WI38 (cell line): Measurements from ENCODE around the gene ADIPOR1.
A peak's percentile ranks its signal among the peaks of the same experiment; 100 is the strongest.
"Not testable (repeated sequence)": the region's sequence is repeated elsewhere in the genome, so short reads cannot be mapped to it uniquely, and the experiment has no call there.

Experiments used
- H3K4me3 ChIP-seq: 2 replicates; pipeline ENCODE4 v1.5.1; 2011; ENCODE audit warnings: low read depth, mild to moderate bottlenecking, control low read depth, low read length
- CTCF ChIP-seq: IDR thresholded peaks from 2 replicates; pipeline ENCODE4 v1.5.1; 2012; ENCODE audit warnings: low read depth, mild to moderate bottlenecking, control low read depth, low read length

ADIPOR1 gene

DNA sequence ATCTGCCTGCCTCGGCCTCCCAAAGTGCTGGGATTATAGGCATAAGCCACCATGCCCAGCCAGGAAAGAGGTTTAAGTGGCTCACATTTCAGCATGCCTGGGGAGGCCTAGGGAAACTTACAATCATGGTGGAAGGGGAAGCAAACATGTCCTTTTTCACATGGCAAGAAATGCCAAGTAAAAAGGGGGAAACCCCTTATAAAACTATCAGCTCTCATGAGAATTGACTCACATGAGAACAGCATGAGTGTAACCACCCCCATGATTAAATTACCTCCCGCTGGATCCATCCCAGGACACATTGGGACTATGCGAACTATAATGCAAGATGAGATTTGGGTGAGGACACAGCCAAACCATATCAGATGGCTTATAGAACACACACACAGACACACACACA is 22.3 kb downstream of the ADIPOR1 start:
- TF ChIP-seq CTCF: no peak
- H3K4me3 ChIP-seq: no peak overlapping the region

DNA sequence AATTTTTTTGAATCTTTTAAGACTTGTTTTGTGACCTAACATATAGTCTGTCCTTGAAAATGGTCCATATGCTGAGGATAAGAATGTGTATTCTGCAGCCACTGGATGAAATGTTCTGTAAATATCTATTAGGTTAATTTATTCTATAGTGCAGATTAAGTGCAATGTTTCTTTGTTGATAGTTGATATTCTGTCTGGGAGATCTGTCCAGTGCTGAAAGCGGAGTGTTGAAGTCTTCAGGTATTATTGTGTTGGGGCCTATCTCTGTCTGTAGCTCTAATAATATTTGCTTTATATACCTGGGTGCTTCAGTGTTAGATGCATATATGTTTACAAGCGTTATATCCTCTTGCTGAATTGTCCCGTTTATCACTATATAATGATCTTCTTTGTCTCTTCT is 23.4 kb downstream of the ADIPOR1 start:
- no peak for TF ChIP-seq CTCF
- no peak overlapping the region for H3K4me3 ChIP-seq

DNA sequence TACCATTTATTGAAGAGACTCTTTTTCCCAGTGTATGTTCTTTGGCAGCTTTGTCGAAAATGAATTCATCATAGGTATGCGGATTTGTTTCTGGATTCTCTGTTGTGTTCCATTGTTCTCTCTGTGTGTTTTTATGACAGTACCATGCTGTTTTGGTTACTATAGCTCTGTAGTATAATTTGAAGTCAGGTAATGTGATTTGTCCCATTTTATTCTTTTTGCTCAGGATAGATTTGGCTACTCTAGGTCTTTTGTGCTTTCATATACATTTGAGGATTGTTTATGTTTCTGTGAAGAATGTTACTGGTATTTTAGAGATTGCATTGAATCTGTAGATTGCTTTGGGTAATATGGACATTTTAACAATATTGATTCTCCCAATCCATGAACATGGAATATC is 25.6 kb downstream of the ADIPOR1 start:
- TF ChIP-seq CTCF: no peak
- no peak overlapping the region for H3K4me3 ChIP-seq

GRCh38 chr1:202926581-202927491 is 31.3 kb downstream of the ADIPOR1 start, which contains the start of gene KLHL12:
Gene KLHL12 (minus strand): TSS chr1:202927234. CDS start chr1:202925162, 2,072 bp downstream.
- peak within 1 kb of the TSS; percentile 84 for H3K4me3 ChIP-seq
- peak; percentile 44; the same call in 1 of the 2 replicates for TF ChIP-seq CTCF

DNA sequence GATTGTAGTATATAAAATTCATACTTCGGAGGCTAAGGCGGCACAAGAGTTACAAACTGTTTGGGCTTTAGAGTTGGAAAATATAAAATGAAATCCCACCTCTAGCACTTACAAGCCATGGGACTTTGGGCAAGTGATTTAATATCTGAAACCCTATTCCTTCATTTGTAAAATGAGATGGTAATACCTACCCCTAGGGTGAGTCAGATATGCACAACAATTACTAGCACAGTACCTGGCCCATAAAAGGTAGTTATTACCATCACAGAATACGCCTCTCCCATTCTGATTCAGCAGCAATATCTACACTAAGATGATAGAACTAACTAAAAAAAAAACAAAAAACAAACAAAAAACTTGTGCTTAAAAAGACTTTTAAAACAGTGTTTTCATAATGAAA is 34.6 kb downstream of the ADIPOR1 start:
- no peak overlapping the region for H3K4me3 ChIP-seq
- no peak for TF ChIP-seq CTCF

- H3K4me3 ChIP-seq: no peak overlapping the region
- TF ChIP-seq CTCF: no peak
These were observed 38.5 kb downstream of the ADIPOR1 start for GRCh38 chr1:202919615-202920014.

DNA sequence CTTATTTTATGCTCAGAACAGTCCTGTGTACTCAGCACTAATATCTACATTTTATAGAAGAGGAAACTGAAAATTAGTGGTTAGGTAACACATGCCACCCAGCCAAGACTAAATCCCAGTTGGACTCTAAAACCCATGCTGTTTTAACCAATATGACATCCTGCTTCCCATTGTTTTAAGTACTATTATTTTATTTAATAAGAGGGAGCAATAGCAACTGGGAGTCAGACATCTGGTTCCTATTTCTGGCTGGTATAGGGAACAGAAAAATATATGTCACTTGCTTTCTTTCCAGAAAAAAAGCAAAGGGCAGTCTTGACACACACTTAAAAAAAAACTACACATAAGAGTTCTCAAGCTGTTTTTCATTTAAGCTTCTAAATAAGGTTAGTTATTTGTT is 43.0 kb downstream of the ADIPOR1 start:
- H3K4me3 ChIP-seq: no peak overlapping the region
- no peak for TF ChIP-seq CTCF

DNA sequence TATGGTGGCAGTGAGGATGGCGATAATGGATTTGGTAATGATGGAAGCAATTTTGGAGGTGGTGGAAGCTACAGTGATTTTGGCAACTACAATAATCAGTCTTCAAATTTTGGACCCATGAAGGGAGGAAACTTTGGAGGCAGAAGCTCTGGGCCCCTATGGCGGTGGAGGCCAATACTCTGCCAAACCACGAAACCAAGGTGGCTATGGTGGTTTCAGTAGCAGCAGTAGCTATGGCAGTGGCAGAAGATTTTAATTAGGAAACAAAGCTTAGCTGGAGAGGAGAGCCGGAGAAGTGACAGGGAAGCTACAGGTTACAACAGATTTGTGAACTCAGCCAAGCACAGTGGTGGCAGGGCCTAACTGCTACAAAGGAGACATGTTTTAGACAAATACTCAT is 45.6 kb downstream of the ADIPOR1 start:
- H3K4me3 ChIP-seq: not testable (repeated sequence)
